Measurements from ENCODE around the gene MSANTD7. TPM values are rescaled to one million over a fixed set of nuclear protein-coding genes. Genes with fewer than 3 reads are reported as not detected.

Gene MSANTD7
- total RNA-seq, 1 donor from 2014 or later: 17.1 TPM

GRCh38 chr10:14880229-14880628, 42.1 kb downstream of the MSANTD7 start:
- peak in 1 of 2 donors; percentile 4 for DNase-seq (ENCODE audit: low read depth in 2 of 2)

- DNase-seq (ENCODE audit: low read depth in 2 of 2): no peak
Measured at GRCh38 chr10:14884082-14884481, 46.0 kb downstream of the MSANTD7 start.

Other genes with a start within 250 kb of the MSANTD7 start
- gene FAM107B, start 63.4 kb upstream of the MSANTD7 start, total RNA-seq: 64.7 and 66.4 TPM in 2 replicates
- 0.26 and 0.38 TPM in 2 replicates for gene CDNF, start 269 bp upstream of the MSANTD7 start, total RNA-seq
- gene HSPA14, start within 50 bp of the MSANTD7 start, total RNA-seq: 8.3 and 11.9 TPM in 2 replicates
- 9.9 and 12.2 TPM in 2 replicates for gene SUV39H2, start 40.6 kb downstream of the MSANTD7 start, total RNA-seq
- 5.4 and 6.7 TPM in 2 replicates for gene DCLRE1C, start 115.8 kb downstream of the MSANTD7 start, total RNA-seq
- not detected in 2 replicates for gene MEIG1, start 121.1 kb downstream of the MSANTD7 start, total RNA-seq
- gene OLAH, start 205.6 kb downstream of the MSANTD7 start, total RNA-seq: 0.25 and 0.26 TPM in 2 replicates